IMR-90 (cell line): ENCODE data around the gene MFN2.

Source experiments
- CEBPB ChIP-seq: IDR thresholded peaks from 2 replicates; pipeline ENCODE4 v1.6.1; 2012; ENCODE audit warnings: low read depth, low read length, improper control_type of control experiment
- CTCF ChIP-seq: conservative IDR thresholded peaks from 2 replicates; pipeline ENCODE4 v1.5.1; 2012; ENCODE audit warnings: mild to moderate bottlenecking, low read depth, low read length, improper control_type of control experiment

- no peak for TF ChIP-seq CTCF
- TF ChIP-seq CEBPB, result no peak
Observed at GRCh38 chr1:12010746-12011570, 30.7 kb downstream of the MFN2 start.
